DND-41 (cell line): ENCODE data around the gene YBX2.

Experiments
- CTCF ChIP-seq: IDR thresholded peaks from 2 replicates; pipeline ENCODE4 v1.5.1; 2012; ENCODE audit warnings: borderline replicate concordance, low read length, moderate library complexity, mild to moderate bottlenecking; ENCODE audit not compliant: poor library complexity, severe bottlenecking; ENCODE audit errors: extremely low read depth
- EZH2 ChIP-seq: IDR thresholded peaks from 3 replicates; pipeline ENCODE4 v1.6.1; 2012; ENCODE audit warnings: borderline replicate concordance, low read depth, mild to moderate bottlenecking, moderate library complexity, low read length, inconsistent platforms; ENCODE audit not compliant: severe bottlenecking

GRCh38 chr17:7241090-7241733 is 53.2 kb downstream of the YBX2 start:
- TF ChIP-seq CTCF (no peak), EZH2 (no peak)
